KOPT-K1 (cell line): Measurements from ENCODE around the gene TBC1D10A.

Experiments used
- H3K27ac ChIP-seq: fragments of 200-600 bp; sonication (generic); 2 replicates; pipeline ENCODE4 v1.5.1; 2016; ENCODE audit warnings: antibody characterized with exemption, mild to moderate bottlenecking, low read depth, low read length; ENCODE audit not compliant: poor library complexity, severe bottlenecking
- H3K36me3 ChIP-seq: fragments of 200-600 bp; sonication (generic); 2 replicates; pipeline ENCODE4 v1.5.1; 2017; ENCODE audit warnings: antibody characterized with exemption, mild to moderate bottlenecking, low read length, moderate library complexity; ENCODE audit not compliant: insufficient read depth
- H3K9me3 ChIP-seq: fragments of 200-600 bp; sonication (generic); 2 replicates; pipeline ENCODE4 v1.5.1; 2017; ENCODE audit warnings: antibody characterized with exemption, low read length, mild to moderate bottlenecking; ENCODE audit not compliant: insufficient read depth, poor library complexity, severe bottlenecking

Gene TBC1D10A

DNA sequence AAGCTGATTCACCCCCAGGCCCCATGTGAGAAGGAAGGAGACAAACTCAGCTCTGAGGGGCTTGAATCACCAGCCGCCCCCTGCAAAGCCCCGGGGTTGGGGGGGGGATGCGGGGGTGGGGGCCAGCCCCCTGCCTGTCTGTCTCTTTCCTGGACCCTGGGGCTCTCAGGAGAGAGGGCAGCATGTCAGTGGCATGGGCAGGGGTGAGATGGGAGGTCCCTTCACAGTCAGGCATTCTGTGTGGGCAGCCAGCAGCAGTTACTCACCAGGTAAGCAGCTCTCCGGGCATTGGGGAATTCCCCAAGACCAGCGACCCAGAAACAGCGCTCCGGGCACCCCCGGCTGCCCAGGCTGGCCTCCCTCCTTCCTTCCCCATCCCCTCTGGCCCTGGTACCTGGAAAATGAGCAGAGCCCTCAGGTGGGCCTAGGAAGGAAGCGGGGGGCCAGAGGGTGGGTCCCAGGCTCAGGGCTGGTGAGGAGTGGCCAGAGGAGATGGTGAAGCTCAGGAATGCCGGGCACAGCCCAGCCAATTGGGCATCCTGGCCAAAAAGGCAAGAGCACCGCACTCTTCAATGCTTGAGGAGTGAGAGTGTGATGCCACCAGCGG, 76.0 kb downstream of the TBC1D10A start:
- H3K9me3 ChIP-seq = no peaks in the 10 kb centered on the region
- H3K36me3 ChIP-seq = no peaks in the 10 kb centered on the region
- H3K27ac ChIP-seq = peak overlapping the region; percentile 76

DNA sequence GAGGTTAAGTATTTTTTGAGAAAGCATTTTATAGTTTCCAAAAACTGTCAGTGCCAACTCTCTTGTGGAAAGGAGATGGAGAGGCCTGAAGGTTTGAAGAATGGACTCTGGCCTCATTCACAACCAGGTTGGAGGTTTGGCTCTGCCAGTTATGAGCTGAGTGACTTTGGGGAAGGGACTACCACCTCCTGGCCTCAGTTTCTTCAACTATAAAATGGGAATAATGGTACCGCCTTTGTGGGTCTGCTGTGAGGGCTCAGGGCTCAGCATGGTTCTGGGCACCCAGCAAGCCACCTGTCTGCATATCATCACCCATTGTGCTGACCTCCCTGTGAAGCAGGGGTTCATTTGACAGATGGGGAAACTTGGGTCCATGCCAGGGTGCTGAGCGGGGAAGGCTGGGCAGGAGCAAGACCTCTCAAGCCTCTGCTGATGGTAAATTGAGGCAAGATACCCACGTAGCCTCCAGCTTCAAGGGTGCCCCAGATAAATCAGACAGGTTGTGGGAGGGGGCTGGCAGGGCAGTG, 76.6 kb downstream of the TBC1D10A start:
- H3K27ac ChIP-seq = peak overlapping the region; percentile 76
- H3K36me3 ChIP-seq = no peaks in the 10 kb centered on the region
- no peaks in the 10 kb centered on the region for H3K9me3 ChIP-seq

DNA sequence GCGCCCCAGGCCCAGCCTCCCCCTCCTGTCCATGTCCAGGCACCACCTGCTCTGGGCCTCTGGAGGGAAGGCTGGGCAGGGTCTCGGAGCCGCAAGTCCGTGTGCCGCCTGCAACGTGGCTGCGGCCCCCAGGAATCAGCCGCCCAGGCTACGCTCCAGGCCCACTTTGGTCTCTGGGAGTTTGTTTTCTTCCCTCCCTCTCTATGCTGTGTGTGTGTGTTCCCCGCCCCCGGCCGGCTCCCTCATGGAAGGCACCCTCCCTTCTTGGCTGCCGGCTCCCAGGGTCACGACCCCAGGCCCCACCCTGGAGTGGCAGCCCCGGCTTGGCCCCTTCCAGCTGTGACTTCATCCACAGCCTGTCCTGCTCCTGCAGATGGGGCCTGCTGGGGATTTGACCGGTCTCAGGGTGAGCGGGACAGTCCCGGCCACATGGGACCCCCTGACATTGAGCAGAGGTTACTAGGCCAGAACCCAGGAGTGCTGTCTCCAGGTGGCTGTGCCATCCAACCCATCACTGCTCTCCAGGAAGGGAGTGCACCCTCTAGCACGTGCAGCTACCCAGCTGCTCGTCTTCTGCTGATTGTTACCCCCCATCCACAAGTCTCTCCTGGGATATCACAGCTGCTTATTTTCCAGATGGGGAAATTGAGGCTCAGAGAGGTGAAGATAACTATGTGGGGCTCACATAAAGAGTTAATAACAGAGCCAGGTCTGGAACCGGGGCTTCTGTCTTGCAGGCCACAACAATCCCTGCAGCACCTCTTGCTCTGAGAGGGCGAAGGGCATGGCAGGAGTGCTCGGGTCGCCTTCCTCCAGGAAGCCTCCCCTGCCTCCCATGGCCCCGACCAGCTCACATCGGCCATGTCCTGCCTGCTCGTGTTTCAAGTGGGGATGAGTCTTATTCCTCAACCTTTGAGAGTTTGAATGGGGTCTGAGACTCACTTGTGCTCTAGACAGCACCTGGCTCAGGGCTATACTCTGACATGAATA, 77.4 kb downstream of the TBC1D10A start:
- peak overlapping the region; percentile 76 for H3K27ac ChIP-seq
- H3K36me3 ChIP-seq = no peaks in the 10 kb centered on the region
- no peaks in the 10 kb centered on the region for H3K9me3 ChIP-seq

DNA sequence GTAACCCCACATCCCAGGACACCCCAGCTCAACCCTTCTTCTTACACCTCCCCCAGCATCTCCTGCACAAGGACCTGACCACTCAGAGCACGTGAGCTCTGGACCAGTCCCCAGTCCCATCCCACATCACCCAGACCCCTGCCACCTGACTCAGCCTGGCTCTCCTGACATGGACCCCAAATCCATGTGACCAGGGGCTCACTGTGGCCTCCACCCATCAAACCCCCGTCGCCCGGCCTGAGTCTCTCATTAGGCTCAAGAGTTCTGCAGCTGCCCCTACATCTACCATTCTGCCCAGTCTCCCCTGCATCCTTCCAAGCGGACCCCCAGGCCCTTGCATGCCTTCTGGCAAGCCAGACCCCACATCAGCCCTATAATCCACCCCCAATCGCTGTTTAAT, 78.3 kb downstream of the TBC1D10A start:
- no peaks in the 10 kb centered on the region for H3K9me3 ChIP-seq
- peaks cover 3% of the 10 kb centered on the region; the same call in 1 of the 2 replicates for H3K36me3 ChIP-seq
- H3K27ac ChIP-seq = peak overlapping the region; percentile 76

DNA sequence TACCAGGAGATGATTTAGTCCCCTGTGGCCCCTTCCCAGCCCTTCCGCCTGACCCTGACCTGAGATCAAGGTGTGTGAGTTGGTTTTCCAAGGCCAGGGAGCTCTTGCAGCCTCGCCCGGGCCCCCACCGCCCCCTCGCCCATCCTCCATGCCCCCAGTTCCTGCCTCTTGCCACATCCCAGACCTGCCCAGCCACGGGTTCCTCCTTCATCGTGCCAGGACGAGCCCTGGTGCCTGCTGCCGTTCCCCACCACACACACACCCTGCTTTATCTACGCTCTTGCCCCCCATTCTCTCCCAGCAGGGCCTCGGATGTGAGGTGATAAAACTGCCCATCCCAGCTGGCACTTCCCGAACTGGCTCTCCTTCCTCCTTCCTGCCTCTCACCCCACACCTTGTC, 78.8 kb downstream of the TBC1D10A start:
- peaks cover 7% of the 10 kb centered on the region; the same call in 1 of the 2 replicates for H3K36me3 ChIP-seq
- H3K27ac ChIP-seq = peak overlapping the region; percentile 76
- no peaks in the 10 kb centered on the region for H3K9me3 ChIP-seq

DNA sequence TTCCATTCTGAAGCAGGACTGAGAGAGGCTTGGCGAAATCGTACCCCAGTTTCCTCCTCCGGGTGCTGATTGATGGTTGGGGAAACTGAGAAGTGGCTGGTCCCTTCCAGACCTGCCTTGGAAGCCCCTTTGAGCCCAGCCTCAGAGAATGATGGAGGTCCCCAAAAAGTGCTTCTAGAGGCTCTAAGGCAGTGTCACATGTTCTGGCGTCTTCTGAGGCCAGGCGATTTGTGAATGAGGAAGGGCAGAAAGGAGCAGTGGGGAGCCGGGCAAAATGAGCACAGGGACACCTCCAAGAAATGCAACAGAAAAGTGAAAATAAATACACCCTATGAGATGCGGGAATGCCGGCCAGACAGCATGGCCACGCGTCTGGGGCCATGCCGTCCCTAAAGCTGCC, 79.2 kb downstream of the TBC1D10A start:
- peaks cover 11% of the 10 kb centered on the region; the same call in 1 of the 2 replicates for H3K36me3 ChIP-seq
- peak overlapping the region; percentile 76 for H3K27ac ChIP-seq
- no peaks in the 10 kb centered on the region for H3K9me3 ChIP-seq

DNA sequence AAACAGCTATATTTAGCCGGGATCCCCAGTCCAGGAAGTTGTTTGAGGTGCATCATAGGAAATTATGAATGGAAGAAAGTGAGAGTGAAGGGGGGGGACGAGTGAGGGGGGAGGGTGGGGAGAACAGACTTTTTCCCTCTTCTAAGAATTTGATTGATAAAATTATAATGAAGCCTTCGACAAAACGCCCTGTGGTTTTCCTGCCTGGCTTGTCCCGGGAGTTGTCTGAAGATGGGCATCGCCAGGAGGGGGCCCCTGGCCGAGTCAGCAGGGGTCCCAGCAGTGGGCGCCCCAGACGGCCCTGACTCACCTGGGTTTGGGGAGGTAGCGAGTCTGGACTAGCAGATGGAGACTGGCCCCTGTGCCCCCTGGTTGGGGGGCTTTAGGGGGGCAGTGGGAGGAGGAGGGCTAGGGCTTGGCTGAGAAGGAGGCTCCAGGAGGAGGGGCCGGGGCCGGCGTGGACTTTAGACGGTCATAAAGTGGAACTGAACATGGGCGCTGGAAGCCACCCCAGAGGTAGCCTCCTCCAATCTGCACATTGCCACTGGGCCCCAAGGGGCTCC, 79.8 kb downstream of the TBC1D10A start:
- Histone ChIP-seq H3K27ac (peak overlapping the region; percentile 76), H3K9me3 (no peaks in the 10 kb centered on the region), H3K36me3 (peaks cover 11% of the 10 kb centered on the region; the same call in 1 of the 2 replicates)

DNA sequence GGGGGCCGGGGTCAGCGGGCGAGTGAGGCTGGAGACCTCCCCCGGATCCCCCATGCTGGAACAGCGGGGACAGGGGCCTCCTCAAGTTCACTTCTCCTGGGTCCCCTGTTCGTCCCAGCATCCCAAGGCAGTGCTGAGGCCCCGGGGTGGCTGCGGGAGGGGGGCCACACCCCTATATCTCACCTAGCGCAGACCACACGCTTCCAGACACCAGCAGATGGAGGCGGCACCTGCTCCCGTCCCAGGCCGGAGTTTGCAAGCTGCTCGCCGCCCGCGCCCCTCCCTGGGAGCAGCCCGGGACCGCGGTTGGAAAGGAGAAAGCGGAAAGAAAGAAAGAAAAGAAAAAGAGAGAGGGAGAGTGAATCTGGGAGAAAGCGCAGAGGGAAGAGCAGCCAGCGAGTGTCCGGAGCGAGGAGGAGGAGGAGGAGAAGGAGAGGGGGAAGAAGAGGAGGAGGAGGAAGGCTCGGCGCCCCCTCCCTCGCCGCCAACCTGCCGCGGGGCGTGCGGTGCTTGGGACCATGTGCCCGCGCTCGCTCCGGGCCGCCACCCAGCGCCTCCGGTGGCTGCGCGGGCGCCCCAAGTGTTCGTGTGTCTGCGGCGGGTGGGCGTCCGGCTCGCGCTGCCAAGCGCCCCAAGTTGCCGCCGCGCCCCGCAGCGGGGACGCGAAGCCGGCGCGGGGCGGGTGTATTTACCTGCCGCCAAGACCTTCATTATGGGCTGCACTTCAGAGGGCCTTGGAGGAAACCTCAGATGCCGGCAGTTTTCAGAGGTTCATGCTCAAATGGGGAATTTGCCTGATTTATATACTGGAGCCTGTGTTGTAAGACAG, 80.5 kb downstream of the TBC1D10A start, which contains the start of gene LIF:
Gene LIF, minus strand, starts transcription at position 775 of the 829 bp plus-strand sequence. Its CDS starts 64 bp downstream, at position 711.
- Histone ChIP-seq H3K9me3 (no peaks in the 10 kb centered on the region), H3K36me3 (peaks cover 11% of the 10 kb centered on the region; the same call in 1 of the 2 replicates), H3K27ac (peak within 1 kb of the TSS; percentile 76)

DNA sequence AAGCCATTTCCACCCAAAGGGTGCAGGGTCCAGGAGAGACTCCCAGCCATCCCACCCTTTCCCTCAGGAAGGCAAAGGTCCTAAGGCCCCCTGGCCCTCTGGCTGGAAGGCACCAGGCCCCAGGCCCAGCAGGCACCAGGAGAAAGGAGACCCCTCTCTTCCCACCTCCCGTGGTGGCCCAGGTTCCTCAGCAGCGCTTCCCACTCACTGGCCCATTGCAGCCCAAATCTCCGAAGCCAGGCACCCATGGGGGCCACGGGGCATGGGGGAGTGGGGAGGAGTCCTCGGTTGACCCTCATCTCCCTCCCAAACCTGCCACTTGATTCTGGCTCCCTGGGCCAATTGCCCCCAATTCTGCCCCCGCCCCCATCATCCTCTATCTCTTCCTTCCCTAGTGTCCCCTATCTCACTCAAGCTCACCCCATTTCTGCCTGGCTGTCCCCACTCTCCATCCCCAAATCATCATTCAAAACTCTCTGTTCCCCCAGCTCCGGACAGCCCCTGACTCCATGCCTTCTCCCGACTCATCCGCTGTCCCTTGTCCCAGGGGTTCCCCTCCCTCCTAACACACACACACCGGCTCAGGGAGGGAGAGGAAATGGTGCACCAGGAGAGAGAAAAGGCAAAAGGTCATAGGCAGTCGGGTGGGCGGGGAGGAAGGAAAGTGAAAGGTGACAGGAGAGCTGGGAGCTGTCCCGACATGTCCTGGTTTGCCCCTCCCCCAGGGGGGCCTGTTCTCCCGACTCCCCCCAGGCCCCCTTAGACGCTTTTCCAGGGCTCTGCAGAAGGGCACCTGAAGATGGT, 81.4 kb downstream of the TBC1D10A start:
- H3K27ac ChIP-seq = peak overlapping the region; percentile 76
- no peaks in the 10 kb centered on the region for H3K9me3 ChIP-seq
- H3K36me3 ChIP-seq = peaks cover 11% of the 10 kb centered on the region; the same call in 1 of the 2 replicates

DNA sequence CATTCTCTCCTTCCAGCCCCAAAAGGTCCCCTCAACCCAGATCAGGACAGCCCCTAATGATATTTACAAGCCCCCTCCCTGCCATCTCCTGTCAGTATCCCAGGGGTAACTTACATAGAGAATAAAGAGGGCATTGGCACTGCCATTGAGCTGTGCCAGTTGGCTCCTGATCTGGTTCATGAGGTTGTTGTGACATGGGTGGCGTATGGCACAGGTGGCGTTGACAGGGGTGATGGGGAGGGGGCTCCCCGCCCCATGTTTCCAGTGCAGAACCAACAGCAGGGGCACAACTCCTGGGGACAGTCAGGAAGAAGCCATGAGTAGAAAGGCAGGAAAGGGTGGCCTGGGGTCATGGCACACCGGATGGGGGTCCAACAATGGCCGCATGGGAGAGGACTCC, 82.1 kb downstream of the TBC1D10A start:
- Histone ChIP-seq H3K9me3 (no peaks in the 10 kb centered on the region), H3K36me3 (peaks cover 11% of the 10 kb centered on the region; the same call in 1 of the 2 replicates), H3K27ac (peak overlapping the region; percentile 76)

DNA sequence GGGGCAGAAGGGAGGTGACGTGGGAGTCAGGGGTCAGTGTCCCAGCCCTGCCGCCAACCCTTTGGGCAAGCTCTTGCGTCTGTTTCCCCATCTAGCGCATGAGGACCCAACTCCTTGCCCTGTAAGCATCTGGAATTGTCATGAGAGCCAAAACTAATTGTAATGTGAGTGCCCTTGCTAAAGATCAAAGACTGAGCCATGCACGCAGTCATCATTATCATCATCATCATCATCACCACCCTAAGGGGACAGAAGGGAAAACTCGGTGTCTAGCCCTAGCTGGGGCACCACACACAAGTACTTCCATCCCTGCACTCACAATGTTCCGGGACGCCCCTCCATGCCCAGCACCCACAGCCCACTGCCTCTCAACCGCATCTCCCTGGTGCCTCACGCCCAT, 82.7 kb downstream of the TBC1D10A start:
- H3K9me3 ChIP-seq = no peaks in the 10 kb centered on the region

DNA sequence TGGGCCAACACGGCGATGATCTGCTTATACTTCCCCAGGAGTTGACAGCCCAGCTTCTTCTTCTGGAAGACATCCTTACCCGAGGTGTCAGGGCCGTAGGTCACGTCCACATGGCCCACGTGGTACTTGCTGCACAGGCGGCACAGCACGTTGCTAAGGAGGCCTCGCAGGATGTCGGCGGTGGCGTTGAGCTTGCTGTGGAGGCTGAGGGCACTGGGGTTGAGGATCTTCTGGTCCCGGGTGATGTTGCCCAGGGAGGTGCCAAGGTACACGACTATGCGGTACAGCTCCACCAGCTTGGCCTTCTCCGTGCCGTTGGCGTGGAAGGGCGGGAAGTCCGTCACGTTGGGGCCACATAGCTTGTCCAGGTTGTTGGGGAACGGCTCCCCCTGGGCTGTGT, 83.1 kb downstream of the TBC1D10A start:
- Histone ChIP-seq H3K27ac (no peak overlapping the region), H3K9me3 (no peaks in the 10 kb centered on the region), H3K36me3 (peaks cover 11% of the 10 kb centered on the region; the same call in 1 of the 2 replicates)

More for the DNA sequence above, 82.7 kb downstream of the TBC1D10A start:
- Histone ChIP-seq H3K27ac (peak overlapping the region; percentile 76), H3K36me3 (peaks cover 11% of the 10 kb centered on the region; the same call in 1 of the 2 replicates)
